ENCODE results near the gene JAK3. TPM values are rescaled to one million over a fixed set of nuclear protein-coding genes. Genes with fewer than 3 reads are reported as not detected.

JAK3 gene
- total and polyA plus RNA-seq, 10 of the 15 experiments (the other 5 are each of a cell fraction or from before 2014, with no cell fraction given): 7.8 to 67.9 (median 33.3) TPM

GRCh38 chr19:17855280-17856152 lies 7.7 kb upstream of the JAK3 start (continued):
- TF ChIP-seq SRF (IDR thresholded peaks at IDR 0.05; ENCODE audit: low read depth in 2 of 2, low read length in 2 of 2) (no peak), CEBPZ (IDR thresholded peaks at IDR 0.05; ENCODE audit: low read depth, low read length) (no peak), SMC3 (IDR thresholded peaks at IDR 0.05; ENCODE audit: borderline replicate concordance, low read length) (peak; percentile 98), MEF2A (IDR thresholded peaks at IDR 0.05; ENCODE audit: insufficient read depth, low read depth, low read length) (no peak), LARP7 (IDR thresholded peaks at IDR 0.05) (0 out of 2 replicates have a peak, but pooled peaks have one; percentile 54)

DNA sequence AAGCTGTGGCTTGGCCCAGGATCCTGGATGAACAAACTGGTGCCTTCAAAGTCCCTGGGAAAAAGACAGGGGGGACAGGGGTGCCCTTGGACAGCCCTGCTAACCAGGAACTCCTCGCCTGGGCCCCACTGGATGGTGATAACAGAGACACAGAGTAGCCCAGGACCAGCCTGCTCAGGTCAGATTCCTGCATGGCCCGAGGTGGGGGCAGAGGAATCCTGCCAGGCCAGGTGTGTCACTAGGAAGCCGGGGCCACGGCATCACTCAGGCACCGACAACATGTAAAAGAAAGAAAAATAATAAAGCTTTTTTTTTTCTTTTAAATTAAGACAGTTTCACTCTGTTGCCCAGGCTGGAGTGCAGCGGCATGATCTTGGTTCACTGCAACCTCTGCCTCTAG lies 6.3 kb upstream of the JAK3 start:
- Histone ChIP-seq H3K9ac (ENCODE audit: control insufficient read depth, insufficient read depth, low read length) (no peak overlapping the region), H3K79me2 (ENCODE audit: control insufficient read depth, insufficient read depth, low read length) (no peaks in the 10 kb centered on the region), H4K20me1 (ENCODE audit: control insufficient read depth, insufficient read depth) (no peaks in the 10 kb centered on the region), H3K27me3 (replicated peaks in 1 of 2; ENCODE audit: control insufficient read depth in 2 of 2, insufficient read depth in 2 of 2, low read length in 1 of 2) (no peaks in the 10 kb centered on the region), H3K4me1 (ENCODE audit: control insufficient read depth, insufficient read depth, low read length) (peaks cover 15% of the 10 kb centered on the region), H3K4me2 (ENCODE audit: control insufficient read depth, insufficient read depth) (no peak overlapping the region), H3K9me3 (replicated peaks; ENCODE audit: control insufficient read depth, insufficient read depth, low read length) (no peaks in the 10 kb centered on the region), H3K36me3 (ENCODE audit: control insufficient read depth in 2 of 2, insufficient read depth in 2 of 2, low read length in 1 of 2) (no peaks in the 10 kb centered on the region), H3K27ac (ENCODE audit: control insufficient read depth, insufficient read depth) (no peak overlapping the region), H3K4me3 (no peak overlapping the region), H2AFZ (ENCODE audit: control insufficient read depth, low read depth, low read length) (no peak overlapping the region)
- in situ Hi-C loops (cut with MboI) (loop anchor here (5.0 kb wide), 1 partner anchor 152 kb away; no protein-coding TSS in a partner anchor), intact Hi-C loops (cut with micrococcal nuclease; ENCODE audit: unreplicated experiment) (loop anchor here (10.0 kb wide), 1 partner anchor 409 kb away; the partner anchor contains the start of gene TMEM221)
- ChIA-PET POLR2A (interaction anchor here (0.6 kb wide), 1 partner anchor 156 kb away, joined by 4 read pairs; no protein-coding TSS in a partner anchor), RAD21 (ENCODE audit: unreplicated experiment) (interaction anchor here (1.3 to 3.8 kb wide), 2 partner anchors 48 to 78 kb away, joined by 3 to 27 read pairs; partner anchors contain the start of gene CCDC124), SMC1A (ENCODE audit: uncharacterized antibody, unreplicated experiment) (interaction anchor here (0.6 to 3.3 kb wide), 5 partner anchors 51 to 150 kb away, joined by 3 to 19 read pairs (median 7); partner anchors contain the start of gene CCDC124), CTCF (interaction anchor here (0.9 to 8.5 kb wide), 6 partner anchors 57 to 358 kb away, joined by 3 to 78 read pairs (median 4); partner anchors contain the start of gene CCDC124)
- ATAC-seq: no peak
- 87% methylated on average over 6 of the region's 6 CpGs for WGBS (ENCODE audit: insufficient coverage, insufficient replicate concordance, low lambda C conversion rate, missing lambda C conversion rate)
- no peak for FAIRE-seq
- no peak for DNase-seq (ENCODE audit: low read depth, low spot score)
- TF ChIP-seq MXI1 (IDR thresholded peaks at IDR 0.05; ENCODE audit: low read depth, low read length) (no peak), MEF2B (IDR thresholded peaks at IDR 0.05; ENCODE audit: partially characterized antibody, poor library complexity, severe bottlenecking) (no peak), POLR2AphosphoS5 (IDR thresholded peaks at IDR 0.05; ENCODE audit: low read length) (no peak), KAT2A (conservative IDR thresholded peaks at IDR 0.05; ENCODE audit: control insufficient read depth, low read depth, low read length) (no peak), IRF3 (IDR thresholded peaks at IDR 0.05) (no peak)
- no TSS peak for BruUV-seq (replicated peaks)

Measured in GM12878 (cell line).